Measurements from ENCODE around the gene CHST11.

The CHST11 gene

GRCh38 chr12:104676636-104677035 lies 219.9 kb downstream of the CHST11 start:
- DNase-seq (ENCODE audit: low read depth) = no peak

GRCh38 chr12:104677441-104678089 lies 220.8 kb downstream of the CHST11 start:
- no peak for DNase-seq (ENCODE audit: low read depth)

DNA sequence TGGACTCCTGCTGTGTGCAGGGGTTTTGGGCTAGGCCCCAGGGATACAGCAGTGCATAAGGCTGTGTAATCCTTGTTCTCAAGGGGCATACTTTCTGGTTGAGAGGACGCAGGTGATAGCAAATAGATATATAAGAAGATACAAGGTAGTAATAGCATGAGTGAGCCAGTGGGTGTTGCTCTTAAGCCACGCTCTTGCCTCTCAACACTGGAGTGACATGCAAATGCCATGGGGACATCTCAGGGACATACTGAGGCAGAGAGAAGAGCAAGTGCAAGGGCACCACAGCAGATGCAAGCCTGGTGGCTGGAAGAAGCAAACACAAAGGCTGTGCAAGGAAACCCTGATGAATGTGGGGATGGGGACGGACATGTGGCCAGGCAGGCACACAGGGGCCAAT lies 223.3 kb downstream of the CHST11 start:
- DNase-seq (ENCODE audit: low read depth) = no peak

DNA sequence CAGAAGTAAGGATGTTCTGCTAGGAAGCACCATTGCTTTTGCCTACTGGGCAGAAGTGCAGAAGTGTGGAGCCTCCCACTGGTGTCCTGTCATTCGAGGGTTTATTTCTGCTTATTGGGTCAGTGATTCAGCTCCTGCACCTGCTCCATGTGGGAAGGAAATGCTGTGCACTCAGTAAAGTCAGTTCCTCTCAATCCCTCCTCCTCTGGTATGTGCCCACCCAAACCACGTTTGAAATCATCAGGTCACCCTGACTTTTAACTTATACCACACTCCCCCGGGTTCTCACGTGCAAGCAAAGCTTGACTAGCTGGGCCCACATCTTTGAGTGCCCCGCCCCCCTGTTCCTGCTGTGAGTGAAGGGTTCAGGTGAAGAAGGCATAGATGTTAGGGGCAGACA lies 223.7 kb downstream of the CHST11 start:
- no peak for DNase-seq (ENCODE audit: low read depth)

- no peak for DNase-seq (ENCODE audit: low read depth)
These were observed 224.4 kb downstream of the CHST11 start for GRCh38 chr12:104681012-104681690.

- peak; percentile 56 for DNase-seq (ENCODE audit: low read depth)
These were observed 226.1 kb downstream of the CHST11 start for GRCh38 chr12:104682790-104683279.

DNA sequence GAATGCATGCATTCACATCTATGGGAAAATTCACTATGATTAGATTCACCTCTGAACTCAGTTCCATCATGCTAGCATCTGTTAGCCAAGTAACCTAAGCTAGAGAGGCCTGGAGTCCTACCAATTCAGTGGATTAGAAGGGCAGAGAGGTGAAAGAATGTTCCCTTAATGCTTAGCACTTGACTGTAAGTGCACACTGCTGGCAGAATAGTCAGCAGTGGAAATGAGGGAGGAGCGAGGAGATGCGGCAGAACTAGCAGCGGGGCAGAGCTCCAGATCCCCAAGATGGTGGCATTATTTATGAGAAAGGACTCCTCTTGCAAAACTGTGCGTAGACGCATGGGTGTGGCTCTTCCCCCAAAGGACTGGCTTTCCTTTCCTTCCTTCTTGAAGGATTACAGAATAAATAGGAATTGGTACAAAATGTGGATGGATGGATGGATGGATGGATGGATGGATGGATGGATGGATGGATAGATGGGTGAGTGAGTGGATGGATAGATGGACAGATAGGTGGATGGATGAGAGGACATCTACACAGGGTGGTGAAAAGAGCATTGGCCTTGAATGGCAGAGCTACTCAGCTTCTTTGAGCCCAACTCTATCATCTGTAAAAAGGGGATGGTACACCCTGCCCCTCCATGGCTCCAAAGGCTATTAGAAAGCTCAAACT lies 227.2 kb downstream of the CHST11 start:
- DNase-seq (ENCODE audit: low read depth) = no peak

DNA sequence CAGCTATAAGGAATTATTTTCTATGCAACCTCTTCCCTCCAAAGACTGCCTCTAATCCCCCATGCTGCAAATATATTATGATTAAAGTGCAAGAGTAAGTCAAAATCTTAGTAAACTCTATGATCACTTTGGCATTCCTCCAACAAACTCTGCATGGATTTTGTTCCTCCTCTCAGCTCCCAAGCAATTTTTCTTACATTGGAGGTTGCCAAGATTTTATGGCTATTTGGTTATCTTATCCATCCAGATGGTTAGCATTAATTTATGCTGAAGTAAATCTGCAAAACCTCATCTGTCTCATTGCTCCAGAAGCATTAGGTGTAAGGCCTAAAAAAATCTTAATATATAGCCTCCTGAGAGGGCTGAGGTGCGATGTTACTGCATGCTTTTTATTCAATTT lies 228.1 kb downstream of the CHST11 start:
- no peak for DNase-seq (ENCODE audit: low read depth)

DNA sequence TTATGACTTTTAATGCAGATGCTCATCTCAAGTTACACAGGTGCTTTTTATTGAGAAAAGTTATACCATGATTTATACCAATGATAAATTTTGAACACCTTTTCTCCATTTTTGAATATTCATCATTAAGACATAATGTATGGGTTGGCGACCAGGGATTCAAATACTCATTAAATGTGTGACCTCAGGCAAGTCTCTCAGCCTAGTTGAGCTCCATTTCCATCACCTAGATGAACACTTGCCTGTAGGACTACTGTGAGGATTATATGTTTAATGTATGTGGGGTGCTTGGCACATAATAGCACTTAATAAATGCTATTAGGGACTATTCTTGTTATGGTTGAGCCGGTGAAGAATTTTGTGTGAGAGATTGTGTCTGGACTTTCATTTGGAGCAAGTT lies 228.6 kb downstream of the CHST11 start:
- DNase-seq (ENCODE audit: low read depth) = no peak

- DNase-seq (ENCODE audit: low read depth) = no peak
These were observed 229.4 kb downstream of the CHST11 start for GRCh38 chr12:104686196-104686595.

DNA sequence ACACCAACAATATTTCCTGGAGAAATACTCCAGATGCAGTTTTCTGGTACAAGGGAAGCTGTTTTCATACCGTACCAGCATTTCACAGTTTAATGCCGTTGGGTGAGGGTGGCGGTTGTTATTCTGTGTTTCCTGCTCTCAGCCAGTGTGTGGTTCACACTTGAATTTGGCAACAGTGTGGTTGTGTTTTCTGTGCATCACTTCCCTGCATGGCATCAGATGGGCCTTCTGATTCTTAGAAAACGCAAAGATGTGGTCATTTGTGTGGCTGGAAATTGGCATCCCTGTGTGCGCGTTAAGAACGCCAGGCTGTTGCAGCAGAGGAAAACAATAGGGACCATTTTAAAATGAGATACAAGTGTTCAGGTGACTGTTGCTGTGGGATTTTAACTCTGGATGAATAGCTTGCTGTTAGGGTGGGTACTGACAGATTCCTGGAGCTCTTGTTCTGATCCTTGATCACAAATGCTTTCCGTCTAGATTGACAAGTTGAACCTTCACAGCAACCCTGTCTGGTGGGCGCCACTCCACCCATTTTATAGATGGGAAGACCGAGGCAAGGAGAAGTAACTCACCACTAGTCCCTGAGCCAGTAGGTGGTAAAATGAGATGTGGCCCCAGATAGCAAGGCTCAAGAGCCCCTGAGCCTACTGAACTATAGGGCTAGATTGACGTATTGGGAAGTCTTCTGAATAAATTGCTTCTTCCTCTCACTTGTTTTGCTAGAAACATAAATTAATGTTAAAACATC lies 231.2 kb downstream of the CHST11 start:
- peak; percentile 30 for DNase-seq (ENCODE audit: low read depth)

DNA sequence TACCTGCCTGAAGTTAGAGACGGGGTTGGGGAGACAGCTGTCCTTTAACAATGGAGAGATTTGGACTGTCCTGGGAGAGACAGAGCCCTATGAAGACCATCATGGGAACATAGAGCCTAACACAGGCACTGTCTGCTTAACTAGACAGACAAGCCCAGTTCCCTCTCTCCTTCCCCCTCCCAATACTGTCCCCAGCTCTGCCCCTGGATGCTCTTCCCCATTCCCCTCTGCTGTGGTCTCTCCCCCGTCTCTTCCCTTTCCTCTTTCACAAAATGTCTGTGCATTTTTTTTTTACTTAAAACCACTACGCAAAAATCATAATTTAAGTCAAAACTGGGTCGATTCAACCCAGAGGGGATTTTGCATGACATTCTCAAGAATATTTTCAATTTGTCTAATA lies 232.9 kb downstream of the CHST11 start:
- no peak for DNase-seq (ENCODE audit: low read depth)

DNA sequence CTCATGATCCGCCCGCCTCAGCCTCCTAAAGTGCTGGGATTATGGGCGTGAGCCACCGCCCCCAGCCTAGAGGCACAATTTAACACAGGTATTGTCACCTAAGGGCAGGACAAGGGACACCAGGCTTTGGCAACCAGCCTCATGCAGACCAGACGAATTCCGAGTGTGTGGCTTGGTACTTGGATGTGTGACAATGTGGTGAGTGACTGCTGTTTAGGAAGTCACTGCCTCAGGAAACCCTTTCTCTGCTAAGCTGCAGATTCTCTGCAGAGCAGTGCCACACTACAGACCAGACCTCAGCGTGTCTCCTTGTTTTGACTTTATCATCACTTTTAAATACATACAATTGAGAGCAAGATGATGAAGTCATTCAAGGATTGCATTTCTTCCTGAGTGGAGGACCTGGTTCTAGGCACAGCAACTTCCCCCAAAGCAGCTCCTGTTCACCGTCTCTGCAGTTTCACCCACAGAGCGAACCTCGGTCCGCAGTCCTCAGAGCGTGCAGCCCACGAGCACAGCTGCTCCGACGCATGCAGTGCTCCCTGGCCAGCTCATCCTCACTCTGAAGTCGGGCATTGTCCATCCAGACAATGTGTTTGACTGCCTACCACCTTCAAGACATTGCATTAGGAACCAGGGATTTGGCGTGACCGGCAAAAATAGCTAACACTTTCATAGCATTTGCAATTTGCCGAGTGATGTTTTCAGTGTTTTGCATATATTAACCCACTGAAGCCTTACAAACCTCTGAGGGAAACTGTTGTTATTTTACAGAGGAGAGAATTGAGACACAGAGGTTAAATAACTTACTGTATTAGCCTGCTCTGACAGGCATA lies 235.2 kb downstream of the CHST11 start:
- no peak for DNase-seq (ENCODE audit: low read depth)

- no peak for DNase-seq (ENCODE audit: low read depth)
These were observed 235.9 kb downstream of the CHST11 start for GRCh38 chr12:104692557-104693218.

DNA sequence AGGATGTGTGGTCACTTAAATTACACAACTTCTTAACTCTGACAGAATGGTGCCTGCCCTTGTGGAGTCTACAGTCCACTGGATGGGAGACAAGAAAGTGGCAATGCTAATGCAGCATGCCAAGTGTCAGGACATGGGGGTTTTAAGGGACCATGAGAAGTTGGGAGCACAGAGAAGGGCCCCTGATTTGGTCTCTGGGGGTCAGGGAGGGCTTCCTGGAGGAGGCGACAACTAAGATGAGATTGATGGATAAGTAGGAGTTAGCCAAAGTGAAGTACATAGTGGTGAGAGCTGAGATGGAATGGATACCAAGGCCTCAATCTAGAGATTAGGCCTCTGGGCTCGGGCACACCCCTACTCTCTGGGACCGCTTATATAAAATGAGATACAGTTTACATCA lies 236.7 kb downstream of the CHST11 start:
- no peak for DNase-seq (ENCODE audit: low read depth)

DNA sequence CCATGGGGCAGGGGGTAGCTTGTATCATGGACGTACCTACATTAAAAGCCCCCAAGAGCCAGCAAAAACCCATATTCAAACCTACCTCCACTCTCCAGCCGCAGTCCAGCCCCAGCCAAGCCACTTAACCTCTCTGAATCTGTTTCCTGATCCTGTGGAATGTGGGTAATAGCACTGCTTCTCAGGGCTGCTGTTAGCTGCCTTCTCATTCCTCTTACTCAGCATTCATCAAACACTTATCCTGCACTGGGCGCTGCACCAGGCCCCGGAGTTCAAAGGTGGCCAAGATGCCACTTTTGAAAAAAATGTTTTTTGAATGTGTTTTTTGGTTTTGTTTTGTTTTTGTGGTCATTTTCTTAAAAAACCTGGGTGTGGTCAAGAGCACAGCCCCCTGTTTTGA lies 237.4 kb downstream of the CHST11 start:
- DNase-seq (ENCODE audit: low read depth) = no peak

GRCh38 chr12:104694711-104695110 lies 238.0 kb downstream of the CHST11 start:
- no peak for DNase-seq (ENCODE audit: low read depth)

DNA sequence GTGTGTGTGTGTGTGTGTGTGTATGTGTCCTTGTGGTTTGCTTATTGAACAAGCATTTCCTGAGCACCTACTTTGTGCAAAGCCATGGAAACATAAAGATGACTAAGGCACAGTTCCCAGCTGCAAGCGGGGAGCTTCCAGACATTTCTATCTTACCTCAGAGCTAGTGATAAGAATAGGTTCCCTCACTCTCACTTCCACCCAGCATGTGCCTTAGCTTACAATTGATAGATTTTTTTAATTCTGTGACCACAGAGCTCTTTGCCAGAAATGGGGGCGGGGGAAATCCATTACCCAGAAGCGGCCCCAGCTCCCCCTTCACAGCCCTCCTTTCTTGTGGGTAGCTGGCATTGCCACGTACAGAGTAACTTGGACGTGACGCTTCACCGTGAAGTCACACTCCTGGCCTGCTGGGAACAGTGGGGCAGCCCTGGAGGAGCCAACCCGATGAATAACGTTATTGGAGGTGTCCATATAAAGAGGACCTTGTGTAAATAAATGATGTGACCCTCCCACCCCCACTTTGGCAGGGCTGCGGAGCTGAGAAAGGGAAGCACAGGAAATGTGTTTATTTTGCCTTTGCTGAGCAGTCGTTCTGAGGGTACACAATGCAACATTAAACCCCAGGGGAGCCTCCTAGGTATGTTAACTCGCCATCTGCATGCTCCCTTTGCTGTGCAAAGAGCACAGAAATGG lies 238.9 kb downstream of the CHST11 start:
- peak; percentile 71 for DNase-seq (ENCODE audit: low read depth)

- no peak for DNase-seq (ENCODE audit: low read depth)
These were observed 240.4 kb downstream of the CHST11 start for GRCh38 chr12:104697186-104697585.

GRCh38 chr12:104698871-104699270 lies 242.1 kb downstream of the CHST11 start:
- no peak for DNase-seq (ENCODE audit: low read depth)
